Stimulated activated CD8-positive, alpha-beta memory T cell treated with anti-CD3 and anti-CD28 coated beads, Interleukin-4, amount 100 ng/mL, for 48 hours (primary cell): ENCODE measurements around the gene NR3C2.
"Not testable (repeated sequence)": the region's sequence is repeated elsewhere in the genome, so short reads cannot be mapped to it uniquely, and the experiment has no call there.

ENCODE experiments used
- DNase-seq: peaks from one replicate; pipeline ENCODE4 v3.0.0-alpha.2; 2020

The NR3C2 gene

GRCh38 chr4:148152868-148153625 is 289.2 kb downstream of the NR3C2 start:
- DNase-seq: no peak

DNA sequence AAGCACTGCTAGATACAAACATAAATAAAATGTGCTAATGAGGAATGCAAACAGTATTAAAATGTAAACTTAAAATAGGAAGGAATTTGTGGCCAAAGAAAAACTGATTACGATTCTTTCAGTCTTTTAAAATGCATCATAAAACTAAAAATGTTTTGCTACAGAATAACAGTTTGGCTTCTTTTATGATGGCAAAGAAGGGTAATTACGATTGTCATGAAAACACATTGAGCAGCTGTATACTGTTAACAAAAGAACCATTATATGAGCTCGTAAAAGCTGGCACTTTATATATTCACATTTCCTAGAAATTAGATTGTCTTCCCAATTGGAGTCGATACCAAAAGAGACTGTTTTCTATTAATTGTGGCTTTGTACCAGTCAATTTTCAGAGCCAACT is 290.4 kb downstream of the NR3C2 start:
- no peak for DNase-seq

- no peak for DNase-seq
Observed at GRCh38 chr4:148145475-148145874, 296.7 kb downstream of the NR3C2 start.

DNA sequence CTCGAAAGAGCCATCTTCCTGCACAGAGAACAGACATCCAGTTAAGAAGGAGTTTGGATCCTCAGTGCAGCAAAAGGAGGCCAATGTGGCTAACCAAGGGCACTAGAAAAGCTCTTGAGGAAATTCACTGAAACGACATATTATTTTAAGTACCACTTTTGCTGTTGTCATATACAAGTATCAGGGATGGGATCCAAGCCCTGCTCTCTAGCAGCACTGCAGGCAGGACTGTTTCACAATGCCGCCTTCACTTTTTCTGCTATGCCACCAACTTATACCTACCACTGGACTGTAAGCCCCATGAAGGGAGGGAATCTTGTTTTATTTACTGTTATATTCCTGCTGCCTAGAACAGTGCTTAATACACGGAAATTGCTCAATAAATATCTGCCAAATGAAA is 299.0 kb downstream of the NR3C2 start:
- no peak for DNase-seq

DNA sequence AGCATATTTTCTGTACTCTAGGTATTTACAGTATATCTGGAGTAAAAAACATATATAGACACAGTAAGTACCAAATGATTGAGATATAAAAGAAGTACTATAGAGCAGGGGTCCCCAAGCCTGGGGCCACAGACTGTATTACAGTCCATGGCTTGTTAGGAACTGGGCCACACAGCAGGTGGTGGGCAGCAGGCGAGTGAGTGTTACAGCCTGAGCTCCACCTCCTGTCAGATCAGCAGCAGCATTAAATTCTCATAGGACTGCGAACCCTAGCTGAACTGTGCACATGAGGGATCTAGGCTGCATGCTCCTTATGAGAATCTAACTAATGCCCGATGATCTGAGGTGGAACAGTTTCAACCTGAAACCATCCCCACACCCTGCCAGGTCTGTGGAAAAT is 300.7 kb downstream of the NR3C2 start:
- no peak for DNase-seq

DNA sequence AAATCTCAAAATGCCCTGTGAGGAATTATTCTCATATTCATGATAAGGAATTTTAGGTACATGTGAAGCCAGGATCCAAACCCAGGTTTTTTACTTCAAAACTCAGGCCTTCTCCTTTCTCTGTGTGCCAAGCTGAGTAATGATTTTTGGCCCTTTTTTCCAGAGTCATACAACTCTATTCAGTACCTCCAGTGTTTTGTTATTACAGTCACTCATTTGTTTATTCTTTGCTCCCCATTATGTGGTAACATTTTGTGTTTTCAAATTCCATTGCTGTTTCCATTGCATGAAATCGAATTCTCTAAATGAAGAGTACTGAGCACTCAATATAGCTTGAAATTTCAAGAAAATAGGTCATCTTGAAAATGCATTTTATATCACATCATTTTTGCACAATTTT is 315.4 kb downstream of the NR3C2 start:
- no peak for DNase-seq

DNA sequence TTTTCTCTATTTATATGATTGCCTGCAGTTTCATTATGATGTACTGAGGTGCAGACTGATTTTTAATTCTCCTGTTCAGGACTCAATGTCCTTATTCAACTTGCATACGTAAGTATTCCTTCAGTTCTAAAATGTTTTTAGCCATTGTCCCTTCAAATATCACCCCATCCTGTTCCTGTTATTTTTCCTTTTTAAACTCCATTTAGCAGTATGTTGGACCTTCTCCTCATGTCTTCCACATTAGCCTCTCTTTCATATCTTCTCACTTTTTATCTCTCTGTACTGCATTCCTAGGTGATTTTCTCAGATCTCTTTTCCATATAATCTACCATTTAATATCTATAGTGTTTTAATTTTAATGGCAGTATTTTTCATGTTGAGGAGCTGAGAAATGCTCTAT is 317.7 kb downstream of the NR3C2 start:
- DNase-seq: no peak

DNA sequence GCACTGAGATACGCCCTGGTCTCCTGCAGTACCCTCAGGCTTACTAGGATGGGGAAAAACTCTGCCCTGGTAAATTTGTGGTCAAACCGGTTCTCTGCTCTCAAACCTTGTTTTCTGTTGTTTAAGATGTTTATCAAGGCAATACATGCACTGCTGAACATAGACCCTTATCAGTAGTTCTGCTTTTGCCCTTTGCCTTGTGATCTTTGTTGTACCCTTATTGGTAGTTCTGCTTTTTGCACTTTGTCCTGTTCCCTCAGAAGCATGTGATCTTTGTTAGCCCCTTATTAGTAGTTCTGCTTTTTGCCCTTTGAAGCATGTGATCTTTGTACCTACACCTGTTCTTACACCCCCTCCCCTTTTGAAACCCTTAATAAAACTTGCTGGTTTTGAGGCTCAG is 319.1 kb downstream of the NR3C2 start:
- DNase-seq: not testable (repeated sequence)

GRCh38 chr4:148120216-148120615 is 322.0 kb downstream of the NR3C2 start:
- no peak for DNase-seq

- DNase-seq: no peak
Observed at GRCh38 chr4:148118633-148119032, 323.6 kb downstream of the NR3C2 start.

GRCh38 chr4:148118179-148118578 is 324.0 kb downstream of the NR3C2 start:
- DNase-seq: no peak

GRCh38 chr4:148116969-148117368 is 325.2 kb downstream of the NR3C2 start:
- no peak for DNase-seq

GRCh38 chr4:148116264-148116663 is 325.9 kb downstream of the NR3C2 start:
- DNase-seq: no peak

- no peak for DNase-seq
Observed at GRCh38 chr4:148114436-148114835, 327.8 kb downstream of the NR3C2 start.

GRCh38 chr4:148112231-148112982 is 329.8 kb downstream of the NR3C2 start:
- no peak for DNase-seq

GRCh38 chr4:148110169-148110568 is 332.0 kb downstream of the NR3C2 start:
- no peak for DNase-seq

- DNase-seq: no peak
Observed at GRCh38 chr4:148109216-148109615, 333.0 kb downstream of the NR3C2 start.

DNA sequence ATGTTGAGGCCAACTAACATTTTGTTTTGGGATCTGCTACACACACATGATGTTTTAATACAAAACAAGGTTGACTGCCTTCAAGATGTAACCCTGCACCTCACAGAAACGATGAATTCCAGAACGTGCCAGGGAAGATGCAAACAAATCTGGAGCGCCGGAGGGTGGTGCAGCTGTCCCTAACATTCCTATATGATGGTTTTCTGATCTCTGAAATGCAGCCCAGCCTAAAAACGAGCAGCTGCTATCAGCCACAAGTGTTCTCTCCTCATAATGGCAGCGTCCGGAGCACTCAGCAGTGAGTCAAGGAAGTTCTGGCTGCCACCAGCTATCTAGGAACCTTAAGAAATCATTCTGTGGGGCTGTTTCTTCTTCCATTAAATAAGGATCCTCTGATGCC is 333.4 kb downstream of the NR3C2 start:
- no peak for DNase-seq

- no peak for DNase-seq
Observed at GRCh38 chr4:148103597-148104355, 338.4 kb downstream of the NR3C2 start.

DNA sequence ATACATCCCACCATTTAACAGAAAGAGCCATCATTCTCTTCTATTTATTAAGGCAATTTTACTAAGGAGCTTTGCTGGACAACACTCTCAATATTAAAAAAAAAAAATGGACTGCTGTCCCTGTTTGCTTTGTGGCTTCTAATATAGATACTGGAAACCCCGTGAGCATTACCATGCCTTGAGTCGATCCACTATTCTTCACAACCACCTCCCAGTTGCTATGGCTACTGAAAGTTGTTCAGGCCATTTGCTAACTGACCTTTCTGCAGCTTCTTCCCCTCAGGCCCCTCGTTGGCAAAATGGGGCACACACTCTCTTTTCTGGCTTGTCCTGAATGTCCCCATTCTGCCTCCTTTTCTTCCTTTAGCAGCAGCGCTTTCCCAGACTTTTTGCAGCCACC is 340.4 kb downstream of the NR3C2 start:
- no peak for DNase-seq

DNA sequence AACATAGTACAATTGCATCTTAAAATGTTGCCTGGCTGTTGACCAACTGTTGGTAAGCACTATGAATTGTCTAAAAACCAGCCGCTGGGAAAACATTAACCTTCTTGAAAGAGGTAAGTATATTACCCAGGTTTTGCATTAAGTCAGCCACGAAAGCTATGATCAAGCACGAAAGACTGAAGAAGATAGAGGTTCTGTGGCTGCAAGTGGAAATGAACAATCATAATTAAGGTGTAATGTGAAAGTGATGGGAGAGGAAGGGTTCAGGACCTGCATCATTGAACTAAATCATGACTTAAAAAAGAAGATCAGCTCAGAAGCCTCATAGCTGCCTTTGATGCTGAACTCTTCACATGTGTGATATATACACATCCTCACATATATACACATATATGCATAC is 341.0 kb downstream of the NR3C2 start:
- DNase-seq: no peak

- no peak for DNase-seq
Observed at GRCh38 chr4:148097801-148098200, 344.4 kb downstream of the NR3C2 start.

- DNase-seq: no peak
Observed at GRCh38 chr4:148095346-148095923, 346.8 kb downstream of the NR3C2 start.
